SJSA1 (cell line): Measurements from ENCODE around the gene PI4KA. TPM values are rescaled to one million over a fixed set of nuclear protein-coding genes. Genes with fewer than 3 reads are reported as not detected.
A peak's percentile ranks its signal among the peaks of the same experiment; 100 is the strongest.

Experiments used
- DNase-seq, 2 experiments: peaks; one replicate each; pipeline ENCODE4 v3.0.0-alpha.2; 2015 to 2020; ENCODE audit warnings: low spot score in 2 of 2, low read depth in 1 of 2
- H3K27ac ChIP-seq: fragments of 250-450 bp; sonication (Bioruptor Pico); 2 replicates; pipeline ENCODE4 v1.5.1; 2020; ENCODE audit warnings: mild to moderate bottlenecking, moderate library complexity
- H3K27me3 ChIP-seq: fragments of 250-450 bp; sonication (Bioruptor Pico); replicated peaks from 2 replicates; pipeline ENCODE4 v1.5.1; 2020; ENCODE audit warnings: mild to moderate bottlenecking, moderate library complexity
- H3K36me3 ChIP-seq: fragments of 250-450 bp; sonication (Bioruptor Pico); 2 replicates; pipeline ENCODE4 v1.5.1; 2020; ENCODE audit warnings: mild to moderate bottlenecking
- H3K4me1 ChIP-seq: fragments of 250-450 bp; sonication (Bioruptor Pico); replicated peaks from 2 replicates; pipeline ENCODE4 v1.6.1; 2021; ENCODE audit warnings: mild to moderate bottlenecking
- H3K4me3 ChIP-seq: fragments of 250-450 bp; sonication (Bioruptor Pico); 2 replicates; pipeline ENCODE4 v1.5.1; 2020; ENCODE audit warnings: mild to moderate bottlenecking
- H3K9me3 ChIP-seq: fragments of 250-450 bp; sonication (Bioruptor Pico); replicated peaks from 2 replicates; pipeline ENCODE4 v1.5.1; 2020; ENCODE audit warnings: mild to moderate bottlenecking
- total RNA-seq: library from RNA; depleted of rRNA; stranded (reverse); fragments of >200 nt; shearing (Covaris generic); gene quantifications from 2 replicates; pipeline ENCODE4 v1.2.3, GENCODE V29; 2014

PI4KA gene
- total RNA-seq, 1 experiment from 2014 or later: 29.6 TPM

DNA sequence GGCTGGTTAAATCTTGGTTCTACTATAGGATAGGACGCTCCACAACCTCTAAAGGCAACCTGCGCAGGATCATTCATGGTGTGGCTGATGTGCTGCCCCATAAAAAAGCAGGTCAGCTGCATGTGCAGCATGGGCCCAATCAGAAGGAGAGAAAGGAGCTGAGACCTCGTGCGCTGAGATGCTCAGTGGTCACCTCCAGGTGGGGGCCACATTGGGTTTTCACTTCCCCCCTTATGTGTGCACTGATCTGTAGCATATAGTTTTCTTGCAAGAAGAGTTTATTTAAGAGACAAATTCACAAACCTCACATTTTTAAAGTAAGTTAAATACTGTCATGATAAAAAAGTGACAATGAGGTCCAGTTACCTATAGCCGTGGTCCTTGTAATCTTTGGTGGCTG, 60.4 kb downstream of the PI4KA start:
- Histone ChIP-seq H3K36me3 (peaks cover 77% of the 10 kb centered on the region), H3K27me3 (no peaks in the 10 kb centered on the region), H3K4me1 (peaks cover 10% of the 10 kb centered on the region), H3K27ac (no peak overlapping the region), H3K9me3 (no peaks in the 10 kb centered on the region), H3K4me3 (no peak overlapping the region)
- DNase-seq: no peak

GRCh38 chr22:20796731-20797130, 61.9 kb downstream of the PI4KA start:
- no peaks in the 10 kb centered on the region for H3K27me3 ChIP-seq
- no peak overlapping the region for H3K27ac ChIP-seq
- peaks cover 10% of the 10 kb centered on the region for H3K4me1 ChIP-seq
- peaks cover 71% of the 10 kb centered on the region for H3K36me3 ChIP-seq
- no peak for DNase-seq
- no peak overlapping the region for H3K4me3 ChIP-seq
- H3K9me3 ChIP-seq: no peaks in the 10 kb centered on the region

- DNase-seq: no peak
- Histone ChIP-seq H3K36me3 (peaks cover 70% of the 10 kb centered on the region), H3K9me3 (no peaks in the 10 kb centered on the region)
Observed at GRCh38 chr22:20794650-20795413, 63.8 kb downstream of the PI4KA start.

GRCh38 chr22:20793748-20794649, 64.6 kb downstream of the PI4KA start:
- peak in 1 of 2 experiments; percentile 10 for DNase-seq
- Histone ChIP-seq H3K27me3 (no peaks in the 10 kb centered on the region), H3K36me3 (peaks cover 67% of the 10 kb centered on the region), H3K4me1 (peaks cover 10% of the 10 kb centered on the region), H3K4me3 (no peak overlapping the region), H3K9me3 (no peaks in the 10 kb centered on the region), H3K27ac (no peak overlapping the region)

More at GRCh38 chr22:20794650-20795413, 63.8 kb downstream of the PI4KA start:
- Histone ChIP-seq H3K4me3 (no peak overlapping the region), H3K27ac (no peak overlapping the region), H3K4me1 (peaks cover 10% of the 10 kb centered on the region), H3K27me3 (no peaks in the 10 kb centered on the region)

DNA sequence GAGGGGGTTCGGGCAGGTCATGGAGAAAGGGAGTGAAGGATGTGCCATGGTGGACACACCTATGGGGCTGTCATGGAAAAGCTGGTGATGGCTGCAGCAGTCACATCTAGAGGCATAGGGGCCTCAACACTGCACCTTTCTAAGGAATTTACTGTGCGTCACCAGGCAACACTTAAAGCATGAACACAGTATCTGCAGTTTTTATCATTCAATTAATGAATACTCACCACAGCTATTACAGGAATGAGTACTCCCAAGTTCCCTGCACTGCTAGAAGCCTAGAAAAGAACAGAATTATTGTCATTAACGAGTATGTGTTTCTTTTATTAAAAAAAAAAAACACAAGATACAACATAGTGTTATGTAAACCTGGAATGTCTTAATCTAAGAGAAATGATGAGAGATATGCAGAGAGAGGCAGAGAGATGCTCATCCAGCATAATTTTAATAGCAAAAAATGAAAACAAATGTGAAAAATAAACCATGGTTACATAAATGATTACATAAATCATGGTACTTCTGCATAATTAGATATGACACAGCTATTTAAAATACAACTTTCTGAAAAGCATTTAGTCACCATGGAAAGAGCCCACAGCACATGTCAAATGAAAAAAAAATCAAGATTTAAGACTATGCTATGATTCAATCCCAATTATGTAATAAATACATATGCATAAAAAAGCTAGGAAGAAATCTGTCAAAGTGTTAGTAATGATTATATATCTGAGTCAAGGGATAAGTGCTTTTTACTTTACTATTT, 65.5 kb downstream of the PI4KA start:
- DNase-seq: no peak
- Histone ChIP-seq H3K4me1 (peaks cover 10% of the 10 kb centered on the region), H3K4me3 (no peak overlapping the region), H3K27ac (no peak overlapping the region), H3K9me3 (no peaks in the 10 kb centered on the region), H3K27me3 (no peaks in the 10 kb centered on the region), H3K36me3 (peaks cover 63% of the 10 kb centered on the region)

GRCh38 chr22:20792221-20792965, 66.2 kb downstream of the PI4KA start:
- DNase-seq: no peak
- peaks cover 10% of the 10 kb centered on the region for H3K4me1 ChIP-seq
- no peak overlapping the region for H3K27ac ChIP-seq
- no peaks in the 10 kb centered on the region for H3K9me3 ChIP-seq
- H3K27me3 ChIP-seq: no peaks in the 10 kb centered on the region
- no peak overlapping the region for H3K4me3 ChIP-seq
- H3K36me3 ChIP-seq: peaks cover 64% of the 10 kb centered on the region

GRCh38 chr22:20788627-20789344, 69.8 kb downstream of the PI4KA start:
- Histone ChIP-seq H3K9me3 (no peaks in the 10 kb centered on the region), H3K4me3 (no peak overlapping the region), H3K36me3 (peaks cover 43% of the 10 kb centered on the region), H3K27me3 (no peaks in the 10 kb centered on the region), H3K27ac (no peak overlapping the region), H3K4me1 (peaks cover 7% of the 10 kb centered on the region)
- no peak for DNase-seq

- no peak for DNase-seq
Observed at GRCh38 chr22:20787746-20788626, 70.6 kb downstream of the PI4KA start.

GRCh38 chr22:20787223-20787622, 71.4 kb downstream of the PI4KA start:
- Histone ChIP-seq H3K9me3 (no peaks in the 10 kb centered on the region), H3K27me3 (no peaks in the 10 kb centered on the region), H3K4me3 (no peak overlapping the region), H3K27ac (no peak overlapping the region), H3K36me3 (peaks cover 41% of the 10 kb centered on the region), H3K4me1 (peaks cover 8% of the 10 kb centered on the region)
- DNase-seq: no peak

More at GRCh38 chr22:20787746-20788626, 70.6 kb downstream of the PI4KA start:
- Histone ChIP-seq H3K4me3 (no peak overlapping the region), H3K27me3 (no peaks in the 10 kb centered on the region), H3K36me3 (peaks cover 44% of the 10 kb centered on the region), H3K9me3 (no peaks in the 10 kb centered on the region), H3K27ac (no peak overlapping the region), H3K4me1 (peaks cover 8% of the 10 kb centered on the region)

DNA sequence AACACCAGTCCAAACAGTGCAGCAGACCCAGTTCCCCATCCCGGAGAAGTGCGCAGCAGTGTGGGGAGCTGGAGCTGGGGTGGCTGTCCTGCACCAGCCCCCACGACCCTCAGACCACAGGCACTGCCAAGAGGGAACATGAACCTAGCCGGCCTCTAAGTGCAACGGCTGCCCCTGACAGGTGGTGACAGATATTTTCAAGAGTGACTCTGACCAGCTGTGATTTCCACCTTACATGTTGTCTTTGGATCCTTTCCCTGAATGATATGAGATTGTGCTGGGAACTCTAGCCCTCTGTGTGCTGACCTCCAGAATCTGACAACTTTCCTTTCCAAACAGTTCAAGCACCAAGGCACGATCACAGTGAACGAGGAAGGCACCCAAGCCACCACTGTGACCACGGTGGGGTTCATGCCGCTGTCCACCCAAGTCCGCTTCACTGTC, 72.1 kb downstream of the PI4KA start:
- H3K9me3 ChIP-seq: no peaks in the 10 kb centered on the region
- peaks cover 8% of the 10 kb centered on the region for H3K4me1 ChIP-seq
- H3K36me3 ChIP-seq: peaks cover 37% of the 10 kb centered on the region
- no peak overlapping the region for H3K4me3 ChIP-seq
- H3K27ac ChIP-seq: no peak overlapping the region
- no peak for DNase-seq
- no peaks in the 10 kb centered on the region for H3K27me3 ChIP-seq

- Histone ChIP-seq H3K9me3 (no peaks in the 10 kb centered on the region), H3K27ac (no peak overlapping the region), H3K36me3 (peaks cover 35% of the 10 kb centered on the region), H3K27me3 (no peaks in the 10 kb centered on the region), H3K4me1 (peaks cover 8% of the 10 kb centered on the region), H3K4me3 (no peak overlapping the region)
- DNase-seq: no peak
Observed at GRCh38 chr22:20786048-20786447, 72.6 kb downstream of the PI4KA start.

DNA sequence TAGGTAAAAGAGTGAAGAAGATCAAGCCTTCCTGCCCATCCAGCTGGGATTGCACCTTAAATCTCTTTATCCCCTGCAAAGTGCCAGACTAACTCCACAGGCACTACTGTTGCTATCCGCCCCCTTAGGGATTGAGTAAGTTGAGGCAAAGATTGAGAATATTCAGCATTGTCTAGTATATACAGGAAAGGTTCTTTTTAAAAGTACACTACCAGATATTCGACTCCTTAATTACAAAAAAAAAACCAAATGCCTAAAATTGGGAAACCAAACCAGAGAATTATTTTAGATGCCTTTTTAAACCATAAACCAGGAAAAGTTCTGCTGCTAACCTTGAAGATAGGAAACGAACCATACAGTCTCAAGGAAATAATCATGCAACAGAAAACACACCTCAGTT, 73.2 kb downstream of the PI4KA start:
- no peaks in the 10 kb centered on the region for H3K27me3 ChIP-seq
- no peak overlapping the region for H3K27ac ChIP-seq
- peaks cover 31% of the 10 kb centered on the region for H3K36me3 ChIP-seq
- peaks cover 8% of the 10 kb centered on the region for H3K4me1 ChIP-seq
- no peak overlapping the region for H3K4me3 ChIP-seq
- no peaks in the 10 kb centered on the region for H3K9me3 ChIP-seq
- no peak for DNase-seq
